Epithelial cell of esophagus (primary cell): Measurements from ENCODE around the gene FANCD2.
"Not testable (repeated sequence)": the region's sequence is repeated elsewhere in the genome, so short reads cannot be mapped to it uniquely, and the experiment has no call there.

Experiments used
- DNase-seq: peaks from one replicate; pipeline ENCODE4 v3.0.0; 2010; ENCODE audit warnings: low read depth
- H3K4me3 ChIP-seq: 2 replicates; pipeline ENCODE4 v1.5.1; 2011; ENCODE audit warnings: mild to moderate bottlenecking, low read length, control low read depth
- CTCF ChIP-seq: IDR thresholded peaks from 2 replicates; pipeline ENCODE4 v1.5.1; 2011; ENCODE audit warnings: low read depth, mild to moderate bottlenecking, low read length, control low read depth, inconsistent platforms; ENCODE audit not compliant: insufficient read depth; ENCODE audit errors: missing control alignments

FANCD2 gene

DNA sequence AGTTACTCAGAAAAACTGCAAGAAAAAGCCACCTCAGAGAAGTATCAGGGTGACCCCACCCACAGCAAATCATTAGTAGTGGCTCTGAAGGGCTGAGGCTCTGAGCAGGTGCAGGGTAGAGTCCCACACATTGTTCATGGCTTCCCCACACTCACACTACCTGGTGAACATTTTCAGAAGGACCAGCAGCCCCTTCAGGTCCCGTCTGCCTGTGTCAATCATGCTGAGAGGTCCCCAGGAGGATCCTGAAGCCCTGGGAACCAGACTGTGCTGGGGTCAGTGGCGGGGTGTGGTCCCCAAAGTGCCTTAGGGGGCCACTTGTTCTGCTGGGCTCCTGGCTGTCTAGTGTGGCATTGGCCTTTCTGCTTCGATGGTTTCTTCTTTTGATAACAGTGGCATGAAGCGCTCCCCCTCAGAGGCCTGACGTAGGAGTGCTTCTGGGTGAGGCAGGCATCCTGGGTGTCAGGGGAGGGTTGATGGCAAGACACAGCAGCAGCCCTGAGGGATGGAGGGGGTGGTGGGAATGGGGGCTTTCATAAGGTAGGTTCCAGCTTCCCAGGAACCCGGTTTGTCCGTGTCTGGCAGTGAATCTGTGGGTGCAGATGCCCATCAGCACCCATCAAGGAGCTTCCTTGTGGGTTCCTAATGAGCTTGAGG lies 19.0 kb upstream of the FANCD2 start:
- TF ChIP-seq CTCF = no peak
- no peak overlapping the region for H3K4me3 ChIP-seq
- no peak for DNase-seq

- H3K4me3 ChIP-seq, DNase-seq: not testable (repeated sequence)
Observed at GRCh38 chr3:10008216-10008587, 18.0 kb upstream of the FANCD2 start.

DNA sequence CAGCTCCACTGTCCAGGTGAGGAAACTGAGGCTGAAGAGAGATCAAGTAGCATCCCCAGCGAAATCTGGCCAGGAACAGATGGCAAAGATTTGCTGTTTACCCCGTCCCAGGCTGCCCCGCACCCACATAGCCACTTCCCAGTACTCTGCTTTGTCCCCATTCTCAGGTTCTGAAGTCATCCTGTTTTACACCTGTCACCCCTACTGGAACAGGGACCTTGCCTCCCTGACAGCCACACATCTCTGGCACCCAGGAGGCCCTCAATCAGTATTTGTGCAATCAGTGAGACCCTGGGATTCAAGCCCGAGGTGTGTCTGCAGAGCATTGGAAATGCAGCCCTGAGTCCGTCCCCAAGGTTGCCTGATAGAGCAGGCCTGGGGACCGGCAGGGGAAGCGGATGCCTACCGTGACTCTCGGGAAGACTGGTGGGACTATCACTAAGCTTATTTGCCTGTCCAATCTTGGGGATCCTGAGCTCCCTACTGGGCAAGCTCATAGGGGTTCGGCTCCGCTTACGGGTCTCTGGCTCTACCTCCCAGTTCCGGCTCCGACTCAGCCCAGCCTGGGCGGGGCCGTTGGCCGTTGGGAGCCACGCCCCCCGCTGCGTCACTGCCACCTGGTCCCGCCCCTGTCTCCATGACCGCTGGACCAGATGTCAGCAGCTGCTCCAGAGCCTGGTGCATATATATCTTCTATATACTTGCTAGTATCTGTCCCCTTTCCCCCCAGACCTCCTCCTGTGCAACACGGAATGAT lies 17.5 kb upstream of the FANCD2 start:
- H3K4me3 ChIP-seq = peak overlapping the region; percentile 47
- DNase-seq = peak; percentile 82
- TF ChIP-seq CTCF = no peak

- peak overlapping the region; percentile 64 for H3K4me3 ChIP-seq
- TF ChIP-seq CTCF = no peak
- DNase-seq = no peak
Observed at GRCh38 chr3:10010421-10010877, 15.8 kb upstream of the FANCD2 start.

DNA sequence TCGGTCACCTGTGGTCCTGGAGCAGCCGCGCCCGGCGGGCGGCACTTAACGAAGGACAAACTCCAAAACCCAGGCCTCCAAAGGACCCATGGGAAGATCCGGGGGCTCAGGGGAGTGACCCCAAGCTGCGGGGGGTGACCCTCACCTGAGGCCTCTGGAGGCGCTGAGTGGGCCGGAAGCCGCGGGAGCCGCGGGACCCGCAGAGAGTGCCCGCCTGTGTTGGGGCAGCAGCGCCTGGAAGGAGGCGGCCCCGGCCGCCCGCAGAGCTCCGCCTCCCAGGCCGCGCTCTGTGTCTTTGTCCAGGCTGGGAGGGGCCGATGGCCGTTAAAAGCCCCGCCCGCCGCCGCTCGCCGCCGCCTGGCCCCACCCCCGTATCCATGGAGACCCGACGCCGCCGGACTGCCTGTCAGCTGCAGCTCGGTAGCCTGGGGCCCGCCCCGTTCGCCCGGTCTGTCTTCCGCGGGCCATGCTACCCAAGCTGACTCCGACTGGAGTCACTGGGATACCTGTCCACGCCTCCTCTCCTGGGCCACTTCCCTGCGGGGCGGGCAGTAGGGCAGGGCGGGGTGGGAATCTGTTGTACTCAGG lies 15.3 kb upstream of the FANCD2 start:
- peak; percentile 99 for DNase-seq
- H3K4me3 ChIP-seq = peak overlapping the region; percentile 64
- no peak for TF ChIP-seq CTCF

DNA sequence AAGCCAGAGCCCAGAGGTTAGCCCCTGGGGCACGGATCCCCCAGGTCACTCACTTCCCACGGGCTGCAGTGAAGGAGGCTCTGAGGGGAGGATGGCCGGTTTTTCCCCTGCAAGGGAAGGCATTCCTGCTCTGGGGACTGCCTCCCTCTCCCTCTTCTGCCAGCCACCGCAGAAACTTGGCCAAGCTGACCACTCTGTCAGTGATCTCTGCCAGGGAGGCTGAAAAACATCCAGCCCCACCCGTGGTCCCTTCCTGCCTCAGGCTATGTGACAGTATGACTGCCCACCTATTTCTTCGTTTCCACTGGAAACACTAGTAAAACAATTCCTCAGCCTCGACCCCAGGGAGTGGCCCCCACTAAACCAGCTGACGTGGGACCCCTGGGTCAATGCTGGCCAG lies 14.6 kb upstream of the FANCD2 start:
- no peak for TF ChIP-seq CTCF
- H3K4me3 ChIP-seq = peak overlapping the region; percentile 5
- no peak for DNase-seq

DNA sequence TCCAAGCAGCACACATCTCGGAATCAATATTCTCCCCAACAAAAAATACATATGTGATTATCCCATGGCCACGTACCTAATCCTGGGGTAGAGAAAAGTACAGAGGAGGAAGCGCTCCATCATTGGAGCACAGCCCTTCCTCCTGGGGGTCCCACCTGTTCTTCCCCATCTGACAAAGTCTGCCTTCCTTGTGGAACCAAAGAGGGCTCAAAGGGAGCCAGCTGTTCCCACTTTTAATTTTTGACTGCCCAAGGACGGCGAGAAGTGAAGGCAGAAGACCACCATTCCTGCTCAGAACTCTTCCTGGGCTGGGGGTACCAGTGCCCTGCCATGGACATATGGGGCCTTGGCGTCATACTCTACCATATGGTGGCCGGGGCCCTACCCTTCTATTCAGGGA lies 14.1 kb upstream of the FANCD2 start:
- no peak for TF ChIP-seq CTCF
- no peak overlapping the region for H3K4me3 ChIP-seq
- DNase-seq = no peak
